PC-9 (cell line): ENCODE data around the gene SERP1. TPM values are rescaled to one million over a fixed set of nuclear protein-coding genes. Genes with fewer than 3 reads are reported as not detected.

ENCODE experiments used
- BruUV-seq: library from RNA; stranded (reverse); fragments of 400-500 nt; replicated peaks from 2 replicates; lab custom pipeline; 2021; lab: Mats Ljungman, UMichigan
- CTCF ChIA-PET: fragments of 300-600 bp; sonication (Branson Sonifier 250); formaldehyde crosslinking; loops from one replicate; lab custom pipeline; 2022; ENCODE audit warnings: antibody characterized with exemption; lab: Charles Lee
- POLR2A ChIA-PET: fragments of 300-600 bp; sonication (Branson Sonifier 250); formaldehyde crosslinking; loops from one replicate; lab custom pipeline; 2022; ENCODE audit warnings: antibody characterized with exemption; ENCODE audit not compliant: unreplicated experiment; lab: Charles Lee
- DNase-seq, 2 experiments: peaks; one replicate each; pipeline versions ENCODE4 v3.0.0 to v3.0.0-alpha.2; 2015 to 2022; ENCODE audit warnings: mixed read lengths in 1 of 2
- H2AFZ ChIP-seq: fragments of 200-600 bp; sonication (generic); 2 replicates; pipeline ENCODE4 v1.8.1; 2017; ENCODE audit warnings: antibody characterized with exemption
- H3F3A ChIP-seq: fragments of 200-600 bp; sonication (generic); 2 replicates; pipeline ENCODE4 v1.8.1; 2017; ENCODE audit warnings: antibody characterized with exemption, mild to moderate bottlenecking, low read depth; ENCODE audit not compliant: insufficient read depth
- H3K27ac ChIP-seq: fragments of 200-600 bp; sonication (generic); 2 replicates; pipeline ENCODE4 v1.6.1; 2016; ENCODE audit warnings: mixed run types
- H3K27me3 ChIP-seq: fragments of 200-600 bp; sonication (generic); 2 replicates; pipeline ENCODE4 v1.6.1; 2016; ENCODE audit warnings: low read depth, mixed run types; ENCODE audit not compliant: insufficient read depth
- H3K36me3 ChIP-seq: fragments of 200-600 bp; sonication (generic); 2 replicates; pipeline ENCODE4 v1.6.1; 2016; ENCODE audit warnings: low read depth, mixed run types
- H3K4me1 ChIP-seq: fragments of 200-600 bp; sonication (generic); replicated peaks from 2 replicates; pipeline ENCODE4 v1.6.1; 2016; ENCODE audit warnings: mixed run types; ENCODE audit not compliant: insufficient read depth
- H3K4me2 ChIP-seq: fragments of 200-600 bp; sonication (generic); 2 replicates; pipeline ENCODE4 v1.6.1; 2017; ENCODE audit warnings: mixed run types
- H3K4me3 ChIP-seq: fragments of 200-600 bp; sonication (generic); 2 replicates; pipeline ENCODE4 v1.6.1; 2016; ENCODE audit warnings: mixed run types
- H3K79me2 ChIP-seq: fragments of 200-600 bp; sonication (generic); 2 replicates; pipeline ENCODE4 v1.6.1; 2017; ENCODE audit warnings: low read depth, mixed run types
- H3K9me2 ChIP-seq: fragments of 200-600 bp; sonication (generic); 2 replicates; pipeline ENCODE4 v1.8.1; 2017; ENCODE audit warnings: mild to moderate bottlenecking; ENCODE audit not compliant: insufficient read depth
- H3K9me3 ChIP-seq: fragments of 200-600 bp; sonication (generic); 2 replicates; pipeline ENCODE4 v1.8.1; 2016; ENCODE audit warnings: low read depth; ENCODE audit not compliant: insufficient read depth
- H4K20me1 ChIP-seq: fragments of 200-600 bp; sonication (generic); 2 replicates; pipeline ENCODE4 v1.8.1; 2017; ENCODE audit not compliant: insufficient read depth
- EZH2 ChIP-seq: fragments of 200-600 bp; sonication (generic); IDR thresholded peaks from 2 replicates; pipeline ENCODE4 v1.8.0; 2017; ENCODE audit warnings: antibody characterized with exemption, low read depth
- intact Hi-C: fragments of 100-400 bp; cut with micrococcal nuclease; formaldehyde crosslinking; loops from one replicate; pipeline ENCODE4 v1.10.0; 2022; ENCODE audit not compliant: unreplicated experiment
- total RNA-seq: library from RNA; stranded (reverse); gene quantifications from 2 replicates; pipeline ENCODE4 v1.2.3, GENCODE V29; 2021
- TF ChIP-seq, protein P1 (sequence below): fragments of 200-600 bp; sonication (generic); conservative IDR thresholded peaks from 2 replicates; pipeline ENCODE4 v1.6.1; 2017; ENCODE audit warnings: mixed run types, antibody characterized with exemption, mild to moderate bottlenecking, moderate library complexity

Gene SERP1
- total RNA-seq, 1 experiment from 2014 or later, result 106 TPM

DNA sequence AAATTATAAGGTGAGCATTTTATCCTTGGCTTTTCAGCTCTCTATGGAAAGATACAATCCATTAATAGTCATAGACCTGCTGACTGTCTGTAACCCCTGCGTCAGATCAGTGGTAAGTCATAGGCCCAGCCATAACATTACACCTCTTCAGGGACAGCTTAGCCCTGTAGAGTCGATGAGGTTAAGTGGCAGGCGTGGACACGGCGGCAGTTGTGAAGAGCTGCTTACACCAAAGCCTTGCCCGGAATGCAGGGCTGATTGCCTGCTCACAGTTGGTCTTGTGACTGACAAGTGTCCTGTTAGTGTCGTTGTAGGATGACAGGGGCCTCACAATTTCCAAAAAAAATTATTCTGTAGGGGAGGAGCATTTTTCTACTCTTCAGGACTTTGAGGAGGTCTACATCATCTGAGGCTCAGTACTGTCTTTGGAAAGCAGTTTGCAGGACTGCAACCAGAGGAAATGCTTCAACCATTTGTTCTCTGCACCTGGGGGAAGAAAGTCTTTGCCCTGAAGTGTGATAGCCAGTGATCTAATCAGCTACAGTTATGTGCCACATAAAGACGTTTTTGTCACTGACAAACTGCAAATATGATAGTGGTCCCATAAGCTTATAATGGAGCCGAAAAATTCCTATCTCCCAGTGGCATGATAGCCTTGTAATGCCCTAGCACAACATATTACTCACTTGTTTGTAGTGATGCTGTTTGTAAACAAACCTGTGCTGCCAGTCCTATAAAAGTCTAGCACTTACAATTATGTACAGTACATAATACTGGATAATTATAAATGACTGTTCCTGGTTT lies 41.9 kb upstream of the SERP1 start:
- CTCF ChIA-PET, result no interaction called here

DNA sequence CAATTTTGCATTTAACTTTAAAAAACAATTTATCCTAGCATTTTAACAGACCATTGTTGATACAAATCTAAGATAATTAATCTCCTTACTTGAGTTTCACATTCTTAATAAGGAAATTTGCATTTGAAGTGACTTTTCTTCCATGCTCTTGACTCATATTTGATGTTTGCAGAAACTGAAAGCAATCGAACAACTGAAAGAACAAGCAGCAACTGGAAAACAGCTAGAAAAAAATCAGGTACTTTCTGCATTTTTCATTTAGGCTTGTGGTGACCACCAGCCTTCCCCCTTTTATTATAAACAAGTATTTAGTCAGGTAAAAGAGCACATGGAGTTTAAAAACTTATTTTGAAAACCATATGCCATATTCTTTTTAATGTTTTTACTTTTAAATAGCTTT lies 36.7 kb upstream of the SERP1 start:
- H2AFZ ChIP-seq, result no peak overlapping the region
- no peaks in the 10 kb centered on the region for H3K9me2 ChIP-seq
- POLR2A ChIA-PET, result no interaction called here
- no peak overlapping the region for H3K27ac ChIP-seq
- no peaks in the 10 kb centered on the region for H3K9me3 ChIP-seq
- H3K79me2 ChIP-seq, result peaks cover 17% of the 10 kb centered on the region
- no TSS peak for BruUV-seq
- intact Hi-C loops, result no loop called here
- TF ChIP-seq, protein P1, sequence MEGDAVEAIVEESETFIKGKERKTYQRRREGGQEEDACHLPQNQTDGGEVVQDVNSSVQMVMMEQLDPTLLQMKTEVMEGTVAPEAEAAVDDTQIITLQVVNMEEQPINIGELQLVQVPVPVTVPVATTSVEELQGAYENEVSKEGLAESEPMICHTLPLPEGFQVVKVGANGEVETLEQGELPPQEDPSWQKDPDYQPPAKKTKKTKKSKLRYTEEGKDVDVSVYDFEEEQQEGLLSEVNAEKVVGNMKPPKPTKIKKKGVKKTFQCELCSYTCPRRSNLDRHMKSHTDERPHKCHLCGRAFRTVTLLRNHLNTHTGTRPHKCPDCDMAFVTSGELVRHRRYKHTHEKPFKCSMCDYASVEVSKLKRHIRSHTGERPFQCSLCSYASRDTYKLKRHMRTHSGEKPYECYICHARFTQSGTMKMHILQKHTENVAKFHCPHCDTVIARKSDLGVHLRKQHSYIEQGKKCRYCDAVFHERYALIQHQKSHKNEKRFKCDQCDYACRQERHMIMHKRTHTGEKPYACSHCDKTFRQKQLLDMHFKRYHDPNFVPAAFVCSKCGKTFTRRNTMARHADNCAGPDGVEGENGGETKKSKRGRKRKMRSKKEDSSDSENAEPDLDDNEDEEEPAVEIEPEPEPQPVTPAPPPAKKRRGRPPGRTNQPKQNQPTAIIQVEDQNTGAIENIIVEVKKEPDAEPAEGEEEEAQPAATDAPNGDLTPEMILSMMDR, result no peak
- TF ChIP-seq EZH2, result no peak
- no peak for DNase-seq
- H3K36me3 ChIP-seq, result peaks cover 28% of the 10 kb centered on the region
- no peak overlapping the region for H3K4me2 ChIP-seq
- H3F3A ChIP-seq, result peaks cover 11% of the 10 kb centered on the region; the same call in 1 of the 2 replicates
- no peaks in the 10 kb centered on the region for H3K4me1 ChIP-seq
- CTCF ChIA-PET, result no interaction called here
- no peaks in the 10 kb centered on the region for H3K27me3 ChIP-seq
- H3K4me3 ChIP-seq, result no peak overlapping the region
- peaks cover 14% of the 10 kb centered on the region for H4K20me1 ChIP-seq

More for the DNA sequence above, 41.9 kb upstream of the SERP1 start:
- Histone ChIP-seq H3F3A (0 out of 2 replicates have a peak, but pooled peaks cover 3% of the 10 kb centered on the region), H4K20me1 (peaks cover 11% of the 10 kb centered on the region; the same call in 1 of the 2 replicates), H3K9me2 (no peaks in the 10 kb centered on the region), H3K36me3 (peaks cover 19% of the 10 kb centered on the region), H2AFZ (no peak overlapping the region), H3K27me3 (no peaks in the 10 kb centered on the region), H3K4me2 (no peak overlapping the region), H3K4me1 (no peaks in the 10 kb centered on the region), H3K27ac (0 out of 2 replicates have a peak overlapping the region, but pooled peaks have one; percentile 23), H3K4me3 (no peak overlapping the region), H3K79me2 (peaks cover 48% of the 10 kb centered on the region), H3K9me3 (no peaks in the 10 kb centered on the region)
- POLR2A ChIA-PET, result interaction anchor here (0.6 kb wide), 1 partner anchor 179 kb away, joined by 3 read pairs; no protein-coding TSS in a partner anchor
- no TSS peak for BruUV-seq
- TF ChIP-seq, protein P1, result no peak
- TF ChIP-seq EZH2, result no peak
- intact Hi-C loops, result no loop called here
- DNase-seq, result no peak

DNA sequence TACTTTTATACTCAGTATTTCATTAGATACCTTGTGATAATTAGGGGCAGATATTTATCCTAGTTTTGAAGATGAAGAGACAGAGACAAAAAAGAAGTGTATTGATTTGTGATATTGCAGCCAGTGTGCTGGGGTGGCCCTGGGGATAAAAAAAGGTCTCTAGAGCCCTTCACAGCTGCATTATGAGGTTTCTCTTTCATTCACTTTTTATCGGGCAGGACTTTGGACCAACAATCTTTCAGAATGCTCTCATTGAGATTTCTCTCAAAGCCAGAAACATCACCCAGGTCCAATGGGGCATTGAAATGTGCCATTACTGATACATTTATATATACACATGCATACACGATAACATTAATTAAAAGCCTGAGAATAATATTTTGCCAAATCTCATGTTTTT lies 36.3 kb upstream of the SERP1 start:
- Histone ChIP-seq H3K79me2 (peaks cover 17% of the 10 kb centered on the region), H3K27me3 (no peaks in the 10 kb centered on the region), H3K36me3 (peaks cover 28% of the 10 kb centered on the region), H3K9me3 (no peaks in the 10 kb centered on the region), H3F3A (peaks cover 16% of the 10 kb centered on the region; the same call in 1 of the 2 replicates), H3K4me3 (no peak overlapping the region), H3K4me2 (no peak overlapping the region), H4K20me1 (peaks cover 14% of the 10 kb centered on the region), H3K4me1 (no peaks in the 10 kb centered on the region), H2AFZ (no peak overlapping the region), H3K9me2 (no peaks in the 10 kb centered on the region), H3K27ac (no peak overlapping the region)
- no peak for DNase-seq
- BruUV-seq, result no TSS peak
- POLR2A ChIA-PET, result no interaction called here
- TF ChIP-seq, protein P1, result no peak
- no peak for TF ChIP-seq EZH2
- CTCF ChIA-PET, result no interaction called here
- intact Hi-C loops, result no loop called here
